Rectal smooth muscle tissue (tissue), 1 donor: Measurements from ENCODE around the gene ZSWIM6.

ENCODE experiments used
- H3K27ac ChIP-seq: one replicate; pipeline ENCODE4 v1.7.0; 2013; ENCODE audit warnings: low read depth, low read length, inconsistent platforms
- H3K27me3 ChIP-seq: one replicate; pipeline ENCODE4 v1.7.0; 2013; ENCODE audit warnings: low read length; ENCODE audit not compliant: control insufficient read depth, insufficient read depth
- H3K36me3 ChIP-seq: one replicate; pipeline ENCODE4 v1.7.0; 2013; ENCODE audit warnings: low read length; ENCODE audit not compliant: control insufficient read depth, insufficient read depth
- H3K4me1 ChIP-seq: one replicate; pipeline ENCODE4 v1.7.0; 2013; ENCODE audit warnings: low read length; ENCODE audit not compliant: control insufficient read depth, insufficient read depth
- H3K4me3 ChIP-seq: one replicate; pipeline ENCODE4 v1.7.0; 2013; ENCODE audit warnings: low read length
- H3K9ac ChIP-seq: one replicate; pipeline ENCODE4 v1.7.0; 2013; ENCODE audit warnings: low read length

ZSWIM6 gene

DNA sequence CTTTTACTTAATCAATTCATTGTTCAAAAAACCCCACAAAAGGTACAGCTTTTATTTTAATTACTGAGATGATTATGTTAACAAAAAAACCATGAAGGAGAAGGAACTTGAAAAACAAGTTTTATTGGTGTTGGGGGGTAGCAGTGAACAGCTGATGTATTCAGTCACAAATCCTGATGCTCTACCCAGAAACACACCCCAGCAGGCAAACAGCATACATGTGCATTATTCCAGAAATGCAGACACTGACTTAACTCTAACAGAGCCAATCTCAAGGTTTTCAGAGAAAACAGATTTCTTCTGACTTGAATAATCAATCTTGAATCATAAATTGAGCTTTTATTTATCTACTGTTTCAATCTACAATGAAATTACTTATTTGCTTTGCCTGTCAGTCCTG is 175.2 kb downstream of the ZSWIM6 start:
- no peaks in the 10 kb centered on the region for H3K27me3 ChIP-seq
- no peak overlapping the region for H3K27ac ChIP-seq
- no peaks in the 10 kb centered on the region for H3K4me1 ChIP-seq
- H3K9ac ChIP-seq, result no peak overlapping the region
- H3K36me3 ChIP-seq, result peaks cover 6% of the 10 kb centered on the region
- no peak overlapping the region for H3K4me3 ChIP-seq

DNA sequence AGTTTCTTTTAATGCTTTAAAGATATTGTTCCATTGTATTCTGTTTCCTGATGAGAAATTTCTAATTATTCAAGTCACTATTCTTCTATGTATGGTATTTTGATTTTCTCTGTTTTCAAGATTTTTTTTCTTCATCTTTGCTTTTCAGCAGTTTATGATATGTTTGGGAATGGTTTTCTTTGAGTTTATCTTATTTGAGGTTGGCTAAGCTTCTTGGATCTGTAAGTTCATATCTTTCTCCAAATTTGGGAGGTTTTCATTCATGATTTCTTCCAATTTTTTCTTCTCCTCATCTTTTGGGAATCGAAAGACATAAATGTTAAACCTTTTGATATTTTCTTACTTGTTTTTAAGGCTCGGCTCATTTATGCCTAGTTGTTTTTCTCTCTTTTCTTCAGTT is 184.9 kb downstream of the ZSWIM6 start:
- Histone ChIP-seq H3K4me3 (no peak overlapping the region), H3K36me3 (no peaks in the 10 kb centered on the region)

DNA sequence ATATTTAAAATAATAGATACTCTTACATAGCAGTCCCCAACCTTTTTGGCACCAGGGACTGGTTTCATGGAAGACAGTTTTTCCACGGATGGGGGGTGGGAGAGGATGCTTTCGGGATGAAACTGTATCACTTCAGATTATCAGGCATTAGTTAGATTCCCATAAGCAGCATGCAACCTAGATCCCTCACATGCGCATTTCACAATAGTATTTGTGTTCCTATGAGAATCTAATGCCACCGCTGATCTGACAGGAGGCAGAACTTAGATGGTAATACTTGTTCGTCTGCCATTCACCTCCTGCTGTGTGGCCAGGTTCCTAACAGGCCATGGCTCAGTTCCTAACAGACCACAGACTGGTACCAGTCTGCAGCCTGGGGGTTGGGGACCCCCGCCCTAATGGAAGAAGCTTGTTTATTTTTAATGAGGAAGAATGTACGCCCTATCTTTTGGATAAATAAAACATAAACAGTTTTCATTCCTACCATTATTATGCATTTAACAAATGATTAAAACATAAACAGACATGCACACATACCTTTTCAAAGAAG is 187.7 kb downstream of the ZSWIM6 start:
- Histone ChIP-seq H3K4me3 (no peak overlapping the region), H3K27ac (no peak overlapping the region), H3K9ac (no peak overlapping the region), H3K4me1 (no peaks in the 10 kb centered on the region), H3K27me3 (no peaks in the 10 kb centered on the region), H3K36me3 (no peaks in the 10 kb centered on the region)

More for the DNA sequence above, 184.9 kb downstream of the ZSWIM6 start:
- Histone ChIP-seq H3K9ac (no peak overlapping the region), H3K27ac (no peak overlapping the region), H3K27me3 (no peaks in the 10 kb centered on the region), H3K4me1 (no peaks in the 10 kb centered on the region)

DNA sequence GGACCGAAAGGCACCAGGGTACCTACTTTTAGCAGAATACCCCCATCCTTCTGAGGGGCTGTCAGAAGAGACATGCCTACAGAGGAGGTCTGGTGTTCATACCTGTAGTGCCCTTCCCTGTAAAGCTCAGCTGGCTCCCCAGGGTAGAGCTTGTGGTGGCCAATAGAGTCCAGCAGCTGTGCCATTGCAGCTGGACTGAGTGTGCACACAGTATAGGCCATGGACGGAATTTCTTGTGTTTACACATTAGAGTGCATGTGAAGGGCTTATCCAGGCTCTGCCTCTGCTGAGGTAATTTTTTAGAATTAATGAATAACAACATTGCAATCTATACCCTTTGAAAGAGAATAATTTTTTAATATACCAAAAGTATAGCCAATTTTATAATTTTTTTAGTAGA is 191.0 kb downstream of the ZSWIM6 start:
- Histone ChIP-seq H3K27ac (no peak overlapping the region), H3K4me1 (no peaks in the 10 kb centered on the region), H3K36me3 (no peaks in the 10 kb centered on the region), H3K27me3 (no peaks in the 10 kb centered on the region), H3K4me3 (no peak overlapping the region), H3K9ac (no peak overlapping the region)

DNA sequence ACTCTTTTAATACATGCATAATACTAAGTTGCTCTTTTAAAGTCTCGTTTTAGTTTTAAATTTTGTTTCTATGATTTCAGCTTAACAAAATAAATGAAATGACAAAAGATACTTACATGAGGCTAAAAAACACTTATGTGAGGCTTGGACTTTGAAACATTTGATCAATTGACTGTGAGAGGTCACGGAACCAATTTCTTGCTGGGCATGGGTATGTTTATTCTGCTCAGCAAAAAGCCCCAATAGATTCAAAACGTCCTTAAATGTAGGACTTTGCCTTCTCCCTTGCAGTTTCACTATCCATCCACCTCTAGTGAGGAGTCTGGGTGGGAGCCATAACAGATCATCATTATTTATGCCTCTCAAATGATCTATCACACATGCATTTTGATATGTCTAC is 191.9 kb downstream of the ZSWIM6 start:
- no peaks in the 10 kb centered on the region for H3K4me1 ChIP-seq
- no peak overlapping the region for H3K4me3 ChIP-seq
- H3K27me3 ChIP-seq, result no peaks in the 10 kb centered on the region
- no peak overlapping the region for H3K27ac ChIP-seq
- H3K9ac ChIP-seq, result no peak overlapping the region
- H3K36me3 ChIP-seq, result no peaks in the 10 kb centered on the region

DNA sequence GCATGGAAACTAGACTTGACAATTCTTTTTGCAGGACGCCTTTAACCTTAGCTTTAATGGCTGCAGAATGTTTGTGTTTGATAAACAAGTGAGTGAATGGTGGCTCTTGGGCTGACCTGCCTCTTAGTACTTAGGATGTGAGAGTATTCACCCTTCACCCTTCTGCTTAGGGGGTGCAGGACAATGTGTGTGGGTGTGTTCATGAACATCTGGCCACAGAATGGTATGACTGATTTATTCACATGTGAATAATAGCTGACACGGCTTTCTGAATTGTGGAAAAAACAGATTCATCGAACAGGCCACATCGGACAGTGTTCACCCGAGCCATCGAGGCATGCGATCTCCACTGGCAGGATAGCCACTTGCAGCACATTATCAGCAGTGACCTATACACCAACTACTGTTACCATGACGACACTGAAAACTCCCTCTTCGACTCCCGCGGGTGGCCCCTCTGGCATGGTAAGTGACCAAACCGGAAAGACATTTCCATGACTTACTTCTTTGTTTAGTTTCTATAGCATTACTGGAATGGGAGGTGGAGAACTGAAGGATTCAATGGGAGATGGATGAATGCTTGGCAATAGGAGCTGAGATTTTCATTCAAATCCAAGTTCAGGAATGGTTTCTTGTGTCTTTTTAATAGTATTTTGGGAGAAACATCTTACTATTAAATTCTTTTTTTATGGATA is 193.6 kb downstream of the ZSWIM6 start:
- Histone ChIP-seq H3K4me3 (no peak overlapping the region), H3K27ac (no peak overlapping the region), H3K27me3 (no peaks in the 10 kb centered on the region), H3K9ac (no peak overlapping the region), H3K4me1 (no peaks in the 10 kb centered on the region), H3K36me3 (no peaks in the 10 kb centered on the region)

DNA sequence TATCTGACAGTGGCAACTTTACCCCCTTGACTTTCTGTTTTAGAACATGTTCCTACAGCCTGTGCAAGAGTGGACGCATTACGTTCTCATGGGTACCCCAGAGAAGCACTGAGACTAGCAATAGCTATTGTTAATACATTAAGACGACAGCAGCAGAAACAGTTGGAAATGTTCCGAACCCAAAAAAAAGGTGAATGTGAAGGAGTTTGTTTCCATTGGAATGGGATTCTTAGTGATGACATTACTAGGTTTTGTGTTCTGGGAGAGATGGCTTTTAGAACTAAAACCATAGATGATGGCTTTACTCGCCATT is 194.1 kb downstream of the ZSWIM6 start:
- H3K27ac ChIP-seq, result no peak overlapping the region
- H3K4me1 ChIP-seq, result no peaks in the 10 kb centered on the region
- H3K4me3 ChIP-seq, result no peak overlapping the region
- H3K27me3 ChIP-seq, result no peaks in the 10 kb centered on the region
- no peak overlapping the region for H3K9ac ChIP-seq
- peaks cover 2% of the 10 kb centered on the region for H3K36me3 ChIP-seq

DNA sequence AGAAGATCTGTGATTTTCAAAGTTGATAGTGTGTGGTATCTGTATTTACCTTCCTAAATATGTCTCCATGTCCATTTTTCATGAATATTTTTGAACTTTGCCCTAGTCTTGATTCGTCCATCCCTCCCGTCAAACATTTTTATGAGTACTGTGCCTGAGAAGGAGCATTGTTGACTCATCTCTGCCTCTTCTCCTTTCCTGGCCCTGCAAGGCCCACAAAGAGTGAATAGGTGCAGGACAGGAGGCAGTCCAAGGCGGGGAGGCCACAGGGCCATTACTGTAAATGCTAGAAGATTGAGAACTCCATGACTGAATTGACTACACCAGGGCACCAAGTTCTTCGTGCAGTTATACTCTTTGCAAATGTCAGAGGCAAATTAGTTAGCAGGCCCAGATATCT is 200.9 kb downstream of the ZSWIM6 start:
- Histone ChIP-seq H3K4me3 (no peak overlapping the region), H3K4me1 (no peaks in the 10 kb centered on the region), H3K36me3 (peaks cover 9% of the 10 kb centered on the region), H3K27me3 (no peaks in the 10 kb centered on the region), H3K27ac (no peak overlapping the region), H3K9ac (no peak overlapping the region)

DNA sequence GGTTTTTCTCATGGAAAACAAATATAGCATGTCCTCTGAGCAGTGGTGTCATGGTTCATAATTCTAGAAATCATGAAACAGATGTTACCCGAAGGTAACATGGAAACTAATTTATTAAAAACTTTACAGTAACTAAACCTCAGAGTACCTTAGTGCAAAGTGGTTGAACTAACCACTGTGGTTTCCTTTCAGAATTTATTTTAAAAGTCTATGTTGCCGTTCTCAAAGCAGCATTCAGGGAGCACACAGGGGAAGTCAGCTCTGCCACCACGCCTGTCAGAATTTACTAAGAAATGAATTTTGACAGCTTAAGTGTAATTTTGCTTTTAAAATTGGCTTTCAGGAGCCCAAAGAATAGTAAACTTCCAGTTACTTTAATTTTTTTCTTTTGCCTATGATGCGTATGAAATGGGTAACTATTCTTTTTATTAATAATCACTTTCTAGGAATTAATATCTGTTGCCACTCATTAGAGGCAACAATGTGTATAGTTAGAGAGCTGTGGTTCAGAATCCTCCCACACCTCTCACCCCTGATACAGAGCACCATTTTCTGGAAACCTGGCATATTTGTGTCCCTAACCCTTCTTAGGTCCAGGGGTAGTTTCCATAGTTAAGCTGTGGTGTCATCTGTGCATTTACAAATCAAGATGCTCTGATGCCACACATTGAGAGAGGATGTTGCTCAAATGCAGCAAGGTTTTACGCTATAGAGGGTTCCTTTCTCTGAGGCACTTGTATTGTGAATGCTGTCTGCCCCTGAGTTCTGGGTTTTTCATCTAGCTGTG is 202.6 kb downstream of the ZSWIM6 start:
- no peaks in the 10 kb centered on the region for H3K27me3 ChIP-seq
- peaks cover 22% of the 10 kb centered on the region for H3K36me3 ChIP-seq
- H3K9ac ChIP-seq, result no peak overlapping the region
- H3K27ac ChIP-seq, result no peak overlapping the region
- no peaks in the 10 kb centered on the region for H3K4me1 ChIP-seq
- no peak overlapping the region for H3K4me3 ChIP-seq

DNA sequence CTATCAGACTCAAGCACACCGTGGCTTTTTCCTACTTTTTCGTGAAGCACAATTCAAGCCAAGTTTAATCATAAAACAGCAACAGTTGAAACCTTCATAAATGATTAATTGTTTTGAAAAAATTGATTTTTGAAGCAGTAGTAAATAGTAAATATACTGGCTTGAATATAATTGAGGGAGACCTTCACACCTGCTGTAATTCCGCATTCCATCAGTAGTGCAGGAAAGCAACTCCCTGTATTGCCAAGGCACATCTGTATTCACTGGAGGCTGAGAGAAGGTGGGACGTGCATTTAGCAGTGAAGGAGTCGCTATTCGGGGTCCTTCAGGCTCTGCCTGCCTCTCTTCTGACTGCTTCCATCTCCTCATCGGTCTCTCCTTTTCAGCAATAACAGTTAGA is 203.8 kb downstream of the ZSWIM6 start:
- Histone ChIP-seq H3K27ac (no peak overlapping the region), H3K27me3 (no peaks in the 10 kb centered on the region), H3K36me3 (peaks cover 23% of the 10 kb centered on the region), H3K4me3 (no peak overlapping the region), H3K4me1 (no peaks in the 10 kb centered on the region), H3K9ac (no peak overlapping the region)

DNA sequence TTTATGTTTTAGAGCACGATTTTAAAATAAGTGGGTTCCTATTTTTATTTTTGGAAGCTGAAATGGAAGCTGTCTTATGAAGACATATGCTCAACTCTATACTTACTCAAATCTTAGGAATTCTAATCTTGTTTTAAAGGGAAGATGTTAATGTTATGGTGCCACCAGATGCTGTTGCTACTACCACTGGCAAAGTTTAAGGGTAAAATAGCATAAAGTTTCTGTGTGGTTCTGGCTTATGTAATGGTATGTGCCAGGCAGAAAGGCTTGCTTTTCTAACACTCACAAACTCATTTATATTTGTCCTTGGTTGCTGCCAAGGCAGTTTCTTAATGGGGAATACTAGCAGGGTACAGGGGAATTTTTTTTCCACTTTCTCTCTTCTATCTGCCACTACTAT is 204.9 kb downstream of the ZSWIM6 start:
- Histone ChIP-seq H3K9ac (no peak overlapping the region), H3K4me1 (no peaks in the 10 kb centered on the region)

DNA sequence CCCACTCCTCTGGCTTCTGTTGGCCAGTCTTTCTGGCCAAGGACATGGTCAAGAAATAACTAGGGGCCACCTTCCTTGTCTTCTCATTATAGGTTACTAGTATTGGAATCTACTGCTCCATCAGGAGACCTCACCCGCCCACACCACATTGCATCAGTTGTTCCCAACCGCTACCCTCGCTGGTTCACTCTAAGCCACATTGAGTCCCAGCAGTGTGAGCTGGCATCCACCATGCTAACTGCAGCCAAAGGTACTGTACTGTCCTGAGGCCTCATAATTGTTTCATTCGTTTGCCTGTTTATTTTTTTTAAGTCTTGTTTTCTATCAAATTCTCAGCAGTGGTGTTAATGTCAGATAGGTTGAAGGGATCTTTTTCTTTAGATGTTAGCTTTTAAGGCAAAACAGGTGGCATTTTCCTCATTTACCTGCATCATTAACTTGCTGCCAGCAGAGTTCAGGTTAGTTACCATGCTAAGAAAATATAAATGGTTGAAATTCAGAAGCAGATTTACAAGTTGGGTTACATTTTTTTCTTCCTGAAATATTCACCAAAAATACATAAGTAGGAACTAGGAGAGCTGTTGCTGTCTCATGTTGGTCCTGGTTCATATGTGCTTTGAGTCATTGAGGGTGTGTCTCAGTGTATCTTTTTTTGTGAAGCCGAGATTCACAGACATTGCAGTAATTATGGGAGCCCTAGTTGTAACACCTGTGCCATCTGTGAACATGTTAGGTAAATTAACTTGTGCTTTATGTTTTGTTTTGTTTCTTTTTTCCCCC is 206.9 kb downstream of the ZSWIM6 start:
- Histone ChIP-seq H3K9ac (no peak overlapping the region), H3K36me3 (peaks cover 39% of the 10 kb centered on the region)

More for the DNA sequence above, 204.9 kb downstream of the ZSWIM6 start:
- no peak overlapping the region for H3K27ac ChIP-seq
- H3K36me3 ChIP-seq, result peaks cover 21% of the 10 kb centered on the region
- no peak overlapping the region for H3K4me3 ChIP-seq
- H3K27me3 ChIP-seq, result no peaks in the 10 kb centered on the region

More for the DNA sequence above, 206.9 kb downstream of the ZSWIM6 start:
- no peaks in the 10 kb centered on the region for H3K27me3 ChIP-seq
- no peak overlapping the region for H3K27ac ChIP-seq
- H3K4me3 ChIP-seq, result no peak overlapping the region
- no peaks in the 10 kb centered on the region for H3K4me1 ChIP-seq
